Esophagus squamous epithelium (tissue), 4 donors: ENCODE measurements around the gene SPSB4.

Experiments used
- CTCF ChIP-seq, 6 experiments: fragments of 450-650 bp in 4 of 6; fragments of 200-600 bp in 2 of 6; sonication (generic) in 2 of 6; IDR thresholded peaks; one replicate each; pipeline ENCODE4 v1.5.1; 2016 to 2019; ENCODE audit warnings: antibody characterized with exemption in 6 of 6, mild to moderate bottlenecking in 4 of 6, moderate library complexity in 4 of 6
- POLR2A ChIP-seq, 4 donors: fragments of 450-650 bp; IDR thresholded peaks; one replicate each; pipeline ENCODE4 v1.6.1; 2017; ENCODE audit warnings: antibody characterized with exemption in 4 of 4, mild to moderate bottlenecking in 4 of 4, moderate library complexity in 3 of 4

DNA sequence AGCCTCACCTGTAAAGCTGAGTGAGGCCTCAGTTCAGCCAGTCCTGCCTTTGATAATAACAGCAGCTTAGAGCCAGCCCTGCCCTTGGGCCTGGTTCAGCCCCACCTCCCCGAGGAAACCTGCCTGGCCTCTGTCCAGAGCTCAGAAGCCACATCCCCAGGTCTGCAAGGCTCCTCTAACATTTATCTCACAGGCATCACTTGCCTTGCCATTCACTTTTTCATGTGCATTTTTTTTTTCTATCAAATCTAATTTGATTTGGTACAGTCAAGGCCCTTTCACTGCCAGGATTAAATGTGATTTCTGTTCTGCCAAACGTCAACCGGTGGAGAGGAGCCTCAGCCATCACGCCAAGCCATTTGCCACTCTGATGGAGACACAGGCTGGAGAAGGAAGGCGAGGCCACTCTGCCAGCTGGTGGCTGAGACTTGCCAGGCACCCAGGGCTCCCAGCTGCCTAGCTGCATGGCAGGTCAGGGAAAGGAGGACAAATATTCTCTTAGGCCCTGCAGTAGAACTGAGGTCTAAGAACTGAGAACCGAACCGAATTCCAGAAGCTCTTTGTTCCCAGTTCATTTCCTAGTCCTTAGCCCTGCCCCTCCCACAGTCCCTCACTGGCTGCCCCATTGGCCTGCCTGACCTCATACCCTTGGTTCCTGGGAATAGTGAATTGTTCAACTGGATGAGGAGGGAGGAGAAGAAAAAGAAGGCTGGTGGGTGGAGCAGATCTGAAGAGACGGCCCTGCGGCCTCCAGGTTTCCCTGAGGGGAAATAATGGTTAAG, 76.4 kb downstream of the SPSB4 start:
- TF ChIP-seq CTCF (IDR thresholded peaks at IDR 0.05), result no peak
- no peak for TF ChIP-seq POLR2A (IDR thresholded peaks at IDR 0.05)
